HG02798 (cell line): ENCODE data around the gene SEMA3F.

Experiments used
- ATAC-seq: cut with Tn5 transposase; IDR thresholded peaks from one replicate; pipeline ENCODE4 v1.9.1; 2021; ENCODE audit warnings: mild to moderate bottlenecking; ENCODE audit not compliant: unreplicated experiment, poor library complexity

Gene SEMA3F

DNA sequence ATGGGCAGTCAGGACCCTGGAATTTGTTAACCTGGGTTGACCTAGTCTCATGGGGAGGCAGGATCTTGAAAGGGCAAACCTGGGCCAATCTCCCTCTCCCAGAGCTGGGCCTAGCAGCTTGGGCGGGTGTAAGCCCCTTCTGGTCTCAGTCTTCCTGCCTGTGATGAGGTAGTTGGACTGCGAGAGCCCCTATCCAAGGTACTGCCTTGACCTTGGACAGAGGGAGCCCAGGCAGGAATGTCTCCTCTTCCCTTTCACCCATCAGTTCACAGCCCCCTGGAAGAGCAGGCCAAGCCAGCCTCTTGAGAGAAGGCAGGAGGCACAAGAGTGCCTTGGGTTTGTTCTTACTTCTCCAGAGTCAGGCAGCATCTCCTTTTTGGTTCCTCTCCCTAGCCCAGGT is 24.7 kb upstream of the SEMA3F start:
- no peak for ATAC-seq

DNA sequence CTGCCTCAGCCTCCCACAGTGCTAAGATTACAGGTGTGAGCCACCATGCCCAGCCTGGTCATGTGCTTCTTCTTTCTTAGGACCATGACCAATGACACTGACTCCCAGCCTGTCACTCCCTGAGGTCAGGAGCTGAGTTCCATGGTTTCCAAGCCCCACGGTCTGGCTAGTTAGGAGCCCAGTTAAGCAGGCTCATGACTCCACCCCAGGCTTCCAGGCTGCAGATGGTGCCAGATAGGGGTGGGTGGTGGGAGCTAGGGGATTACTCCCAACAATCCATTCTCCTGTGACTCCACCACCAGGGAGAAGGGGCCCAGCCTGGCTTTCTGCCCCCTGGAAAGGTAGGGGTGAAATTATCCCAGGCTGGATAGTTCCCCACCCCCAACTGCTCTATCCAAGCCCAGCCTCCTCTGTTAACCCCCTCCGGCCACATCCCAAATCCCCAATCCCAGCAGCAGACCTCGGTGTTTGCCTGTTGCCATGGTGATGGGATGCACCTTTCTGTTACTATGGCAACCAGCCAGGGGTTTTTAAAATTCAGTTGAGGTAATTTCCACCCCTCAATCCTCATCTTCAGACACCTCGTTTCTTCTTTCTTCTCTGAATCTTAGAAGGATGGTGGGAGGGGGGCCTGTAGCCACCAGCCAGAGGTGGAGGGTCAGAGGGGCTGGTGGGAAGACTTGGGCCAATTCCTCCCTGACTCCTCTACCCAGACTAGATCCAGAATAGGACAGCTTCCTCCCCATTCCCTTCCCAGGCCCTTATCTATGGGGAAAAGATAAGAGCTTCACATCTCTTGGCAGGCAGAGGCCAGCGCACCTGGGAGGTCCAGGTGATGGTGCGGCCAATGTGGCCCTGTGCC is 22.5 kb upstream of the SEMA3F start:
- no peak for ATAC-seq

DNA sequence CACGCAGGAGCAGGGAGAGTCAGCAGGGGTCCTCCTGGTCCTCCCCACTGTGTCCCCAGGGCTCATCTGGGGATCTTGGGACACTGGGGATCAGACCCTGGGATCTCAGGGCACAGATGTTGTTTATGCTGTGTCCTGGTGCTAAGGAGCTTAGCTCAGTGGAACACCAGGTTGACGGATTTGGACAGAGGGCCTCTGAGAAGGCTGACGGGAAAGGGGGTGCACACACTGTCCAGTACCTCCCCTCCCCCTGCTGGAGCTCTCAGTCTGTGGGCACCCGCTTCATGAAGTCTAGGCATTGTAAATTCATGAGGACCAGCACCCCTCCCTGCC is 21.9 kb upstream of the SEMA3F start:
- ATAC-seq: no peak

DNA sequence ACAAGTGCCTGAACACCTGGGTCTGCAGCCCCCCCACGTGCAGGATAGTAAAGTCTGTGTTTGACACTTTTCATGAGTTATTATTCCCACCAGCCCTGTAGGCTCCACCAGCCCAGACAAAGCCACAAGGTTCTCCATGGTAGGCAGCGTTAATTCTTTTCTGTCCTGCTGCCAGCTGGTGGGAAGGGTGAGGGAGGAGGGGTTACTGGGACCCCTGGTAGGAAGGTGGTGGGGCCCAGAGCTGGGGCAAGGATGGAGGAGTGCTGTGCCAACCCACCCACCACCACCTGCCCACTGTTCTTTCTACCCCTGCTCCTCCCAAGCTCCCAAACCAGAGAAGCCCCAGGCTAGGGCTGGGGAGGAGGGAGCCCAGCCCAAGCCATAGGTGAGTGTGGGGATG is 20.8 kb upstream of the SEMA3F start:
- no peak for ATAC-seq

DNA sequence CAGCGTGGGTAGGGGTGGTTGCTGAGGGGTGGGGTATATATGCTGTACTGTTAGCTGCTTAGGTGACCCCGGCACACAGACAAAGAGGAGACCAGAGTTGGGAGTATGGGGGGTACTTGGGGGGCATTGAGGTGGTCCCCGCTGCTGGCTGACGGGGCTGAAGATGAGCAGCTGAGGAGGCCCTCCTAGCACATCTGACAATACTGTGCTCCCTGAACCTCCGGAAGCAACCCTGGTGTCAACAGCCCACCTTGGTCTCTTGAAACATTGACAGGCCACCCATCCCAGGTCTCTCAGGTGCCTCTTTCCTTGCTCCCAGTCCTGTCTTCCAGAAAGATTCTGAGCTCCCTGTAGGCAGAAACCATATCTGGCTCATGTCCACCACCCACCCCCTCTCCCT is 19.2 kb upstream of the SEMA3F start:
- ATAC-seq: no peak

DNA sequence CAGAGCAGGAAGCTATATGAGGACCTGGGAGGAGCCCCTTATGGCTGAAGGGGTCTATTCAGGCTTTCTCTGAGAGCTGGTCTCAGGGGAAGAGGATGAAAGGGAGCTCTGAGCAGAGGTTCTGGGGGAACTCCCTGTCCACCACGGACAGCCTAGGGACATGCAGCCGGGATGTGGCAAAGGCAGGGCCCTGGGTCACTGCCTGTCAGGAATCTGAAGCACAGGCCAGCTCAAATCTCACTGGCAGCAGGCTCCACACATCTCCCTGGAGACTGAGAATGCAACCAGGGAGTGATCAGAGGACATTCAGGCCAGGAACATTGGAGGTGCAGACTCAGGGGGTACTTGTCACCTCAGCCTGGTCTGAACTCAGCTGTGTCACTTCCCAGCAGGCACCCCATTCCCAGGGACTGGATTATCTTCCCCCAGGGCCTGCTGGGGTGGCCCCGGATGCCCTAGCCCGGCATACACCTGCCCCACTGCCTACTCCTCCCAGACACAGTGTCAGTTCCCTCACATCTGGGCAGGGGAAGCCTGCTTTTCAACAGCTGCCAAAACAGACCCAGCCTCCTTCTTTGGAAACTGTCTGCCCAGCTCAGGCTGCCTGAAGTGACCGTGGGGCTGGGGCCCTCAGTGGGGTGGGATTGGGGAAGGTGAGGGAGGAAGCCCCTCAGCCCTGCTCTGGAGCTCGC is 18.3 kb upstream of the SEMA3F start:
- ATAC-seq: no peak

DNA sequence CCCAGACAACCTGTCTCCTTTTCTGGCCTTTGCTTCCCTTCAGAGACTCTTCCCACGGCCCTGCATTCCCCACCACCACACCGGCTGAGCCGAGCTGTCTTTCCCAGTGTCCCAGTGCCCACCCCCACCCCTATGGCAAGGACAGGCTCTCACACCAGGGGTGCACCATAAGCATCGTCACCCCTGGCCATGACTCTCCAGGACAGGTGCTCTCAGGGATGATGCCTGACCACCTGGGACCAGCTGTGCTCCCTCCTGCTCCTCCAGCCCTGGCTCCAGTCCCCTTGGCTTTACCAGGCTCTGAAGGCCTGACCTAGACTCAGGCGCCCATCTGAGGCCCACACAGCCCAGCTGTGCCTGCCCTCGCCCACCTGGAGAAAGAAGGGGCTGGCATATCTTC is 17.6 kb upstream of the SEMA3F start:
- no peak for ATAC-seq

DNA sequence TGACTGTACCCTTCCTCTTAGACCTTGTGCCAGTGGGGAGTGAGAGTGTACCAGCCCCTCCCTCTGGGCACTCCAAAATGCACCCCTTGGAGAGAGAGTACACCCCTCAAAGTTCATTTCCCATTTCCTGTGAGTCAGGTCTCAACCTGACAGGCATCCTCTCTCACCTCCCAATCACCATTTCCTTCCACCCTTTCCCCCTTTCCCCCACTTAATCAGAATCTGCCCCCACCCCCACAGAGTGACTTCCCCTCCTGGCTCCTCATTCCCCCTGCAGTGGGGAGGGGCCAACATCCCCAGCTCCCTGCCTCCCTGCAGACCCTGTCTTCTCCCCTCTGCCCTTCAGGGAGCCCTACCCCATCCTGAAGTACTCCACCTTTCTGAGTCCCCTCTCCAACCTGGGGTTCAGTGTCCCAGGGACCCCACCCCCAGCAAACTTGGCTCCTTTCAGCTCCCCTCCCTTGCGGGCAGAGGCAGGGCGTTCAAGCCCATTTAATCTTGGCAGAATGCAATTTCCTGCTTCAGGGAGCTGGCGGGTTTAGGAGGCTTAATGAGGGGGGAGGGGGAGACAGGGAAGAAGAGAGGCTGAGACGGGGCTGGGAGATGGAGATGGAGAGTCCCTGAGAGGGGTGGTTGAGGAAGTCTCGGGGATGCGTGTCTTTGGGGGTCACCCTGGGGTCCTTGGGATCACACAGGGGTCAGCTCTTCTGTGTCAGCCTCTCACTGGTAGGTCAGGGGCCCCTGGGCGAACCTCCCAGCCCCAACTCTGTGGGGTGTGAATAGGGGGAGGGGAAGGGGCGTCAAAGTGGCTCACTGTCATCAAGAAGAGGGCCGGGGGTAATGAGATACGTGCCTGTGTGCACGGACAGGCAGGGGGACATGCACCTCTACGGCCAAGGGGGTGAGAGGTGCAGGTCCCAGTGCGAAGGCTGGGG is 16.6 kb upstream of the SEMA3F start:
- ATAC-seq: no peak

DNA sequence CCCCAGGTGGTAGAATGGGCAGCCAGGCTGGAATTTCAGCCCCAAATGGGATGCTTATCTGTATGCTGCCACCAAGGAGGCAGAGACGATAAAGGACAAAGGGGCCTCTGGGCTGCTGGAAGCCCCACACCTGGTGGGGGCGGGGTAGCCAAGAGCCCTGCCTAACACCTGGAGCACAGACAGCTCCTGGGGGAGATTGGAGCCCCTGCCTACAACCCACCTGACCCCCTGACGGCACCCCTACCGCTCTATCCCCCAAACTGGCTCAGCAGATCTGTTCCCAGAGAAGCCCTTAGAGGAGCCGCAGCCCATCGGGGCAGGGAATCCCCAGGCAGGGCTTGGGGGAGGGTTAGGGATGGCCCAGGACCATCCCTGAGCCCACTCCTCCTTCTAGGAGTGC is 15.8 kb upstream of the SEMA3F start:
- no peak for ATAC-seq

DNA sequence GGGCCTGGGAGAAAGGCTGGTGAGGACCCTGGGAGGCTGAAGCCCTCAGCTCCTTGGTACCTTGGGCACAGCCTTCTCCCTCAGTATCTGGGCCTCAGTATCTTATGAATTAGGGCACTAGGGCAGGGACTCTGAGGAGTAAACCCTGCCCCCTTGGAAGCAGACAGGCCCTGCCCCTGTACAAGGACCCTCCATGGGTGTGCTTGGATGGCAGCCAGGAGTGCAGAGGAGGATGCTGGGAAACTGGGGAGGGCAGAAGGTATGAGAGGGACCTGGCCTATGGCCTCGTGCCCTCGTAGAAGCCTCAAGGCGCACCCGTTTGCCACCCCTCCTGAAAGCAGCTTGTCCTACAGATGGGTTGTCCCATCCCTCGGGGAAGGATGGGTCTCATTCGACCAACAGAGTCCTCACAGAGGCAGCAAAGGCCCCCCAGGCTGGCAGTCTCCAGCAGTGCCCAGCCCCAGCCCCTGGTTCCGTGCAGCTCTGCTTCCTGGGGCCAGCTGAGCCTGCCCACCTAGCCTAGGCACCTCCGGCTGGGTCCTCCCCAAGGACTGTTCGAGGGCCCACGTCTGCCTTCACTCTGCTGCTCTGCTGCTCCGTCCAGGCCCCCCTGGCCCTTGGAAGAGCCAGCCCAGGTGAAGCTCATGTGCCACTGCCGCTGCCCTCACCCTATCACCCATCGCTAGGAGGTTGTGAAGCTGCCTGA is 15.3 kb upstream of the SEMA3F start:
- ATAC-seq: no peak

DNA sequence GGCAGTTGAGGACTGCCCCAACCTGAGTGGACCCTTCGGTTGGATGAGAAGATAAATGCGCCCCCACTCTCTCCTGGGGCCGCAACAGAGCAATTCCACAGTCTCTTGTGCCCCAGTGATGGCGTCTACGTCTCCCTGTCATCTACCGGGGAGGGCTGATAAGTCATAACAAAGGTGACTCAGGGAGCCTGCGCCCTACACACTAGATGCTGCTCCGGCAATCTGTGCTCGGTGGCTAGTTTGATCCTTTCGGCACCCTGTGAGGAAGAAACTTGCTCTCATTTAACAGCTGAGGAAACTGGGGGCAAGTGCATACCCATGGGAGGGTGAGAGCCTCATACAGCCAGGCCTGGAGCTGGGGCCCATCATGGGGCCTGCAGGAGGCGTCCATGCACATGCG is 14.1 kb upstream of the SEMA3F start:
- no peak for ATAC-seq

DNA sequence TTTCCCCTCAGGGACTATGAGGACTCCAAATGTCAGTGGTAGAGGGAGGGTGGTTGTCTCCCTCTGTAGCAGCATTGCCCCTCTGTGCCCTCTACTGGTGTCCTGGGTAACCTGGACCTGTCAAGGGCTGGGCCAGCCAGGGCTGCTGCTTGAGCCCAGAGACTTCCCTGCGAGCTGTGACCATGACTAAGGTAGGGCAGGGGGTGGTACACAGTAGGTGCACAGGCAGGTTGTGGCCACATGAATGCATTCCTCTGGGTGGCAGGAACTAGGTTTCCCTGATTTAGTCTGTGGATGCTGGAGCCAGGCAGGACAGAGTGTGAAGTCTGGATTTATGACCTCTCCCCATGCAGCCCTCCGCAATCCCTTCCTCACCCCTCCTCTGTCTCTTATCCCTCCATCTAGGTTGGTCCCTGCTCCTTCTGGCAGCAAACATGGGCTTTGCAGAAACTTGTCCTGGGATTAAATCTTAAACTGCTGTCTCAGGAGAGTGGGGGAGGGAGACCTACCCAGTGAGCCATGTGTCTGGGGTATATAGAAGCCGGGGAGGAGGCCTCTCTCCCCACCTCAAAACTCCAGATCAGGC is 8.7 kb upstream of the SEMA3F start:
- no peak for ATAC-seq

DNA sequence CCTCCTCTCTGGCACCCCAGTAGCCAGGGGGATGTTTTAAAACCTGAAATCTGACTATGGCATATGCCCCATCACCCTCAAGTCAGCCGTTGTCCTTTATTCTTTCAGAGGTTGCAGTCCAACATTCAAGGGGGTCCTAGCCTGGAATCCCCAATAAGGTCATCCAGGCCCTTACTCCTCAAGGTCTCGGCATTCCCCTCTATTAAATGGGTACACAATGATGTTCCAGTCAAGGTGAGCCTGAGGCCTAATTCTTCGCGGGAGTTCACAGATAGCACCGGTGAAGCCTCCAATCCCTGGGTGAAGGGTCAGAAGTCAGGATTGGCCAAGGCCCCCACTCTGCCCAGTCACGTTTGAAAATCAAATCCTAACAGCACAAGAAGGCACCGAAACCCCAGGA is 8.1 kb upstream of the SEMA3F start:
- ATAC-seq: no peak

DNA sequence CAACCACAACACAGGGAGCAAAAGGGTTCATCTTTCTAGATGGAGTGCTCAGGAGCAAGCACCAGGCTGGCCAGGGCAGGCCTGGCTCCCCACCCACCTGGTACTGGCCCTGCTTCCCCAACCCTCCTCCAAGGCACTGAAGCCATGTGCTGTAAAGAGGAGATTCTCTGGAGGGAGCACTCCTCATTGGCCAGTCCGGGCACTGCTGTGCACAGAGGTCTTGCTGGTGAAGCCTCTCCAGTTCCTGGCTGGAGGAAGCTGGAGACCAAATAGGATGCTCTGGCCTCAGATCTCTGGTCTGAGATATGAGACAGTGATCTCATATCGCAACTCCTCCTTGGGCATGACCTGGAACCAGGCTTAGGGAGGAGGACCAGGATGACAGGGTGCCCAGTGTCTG is 7.7 kb upstream of the SEMA3F start:
- no peak for ATAC-seq

DNA sequence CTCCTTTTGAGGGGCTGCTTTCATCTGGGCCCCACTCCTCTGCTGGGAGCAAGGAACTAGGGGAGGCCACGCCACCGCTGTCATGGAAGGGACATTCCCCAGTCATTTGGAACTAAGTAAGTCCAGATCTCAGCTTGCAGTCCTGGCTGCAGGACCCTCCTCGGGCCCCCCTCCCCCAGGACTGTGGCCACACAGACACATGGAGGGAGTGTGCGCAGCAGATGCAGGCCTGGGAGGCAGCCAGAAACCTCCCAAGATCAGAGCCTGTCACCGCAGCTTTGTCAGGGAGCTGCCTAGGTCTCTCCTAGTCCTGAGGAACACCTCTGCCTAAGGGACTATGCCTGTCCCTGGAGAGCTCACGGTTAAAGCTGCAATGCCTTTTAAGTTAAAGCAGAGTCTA is 7.3 kb upstream of the SEMA3F start:
- no peak for ATAC-seq

DNA sequence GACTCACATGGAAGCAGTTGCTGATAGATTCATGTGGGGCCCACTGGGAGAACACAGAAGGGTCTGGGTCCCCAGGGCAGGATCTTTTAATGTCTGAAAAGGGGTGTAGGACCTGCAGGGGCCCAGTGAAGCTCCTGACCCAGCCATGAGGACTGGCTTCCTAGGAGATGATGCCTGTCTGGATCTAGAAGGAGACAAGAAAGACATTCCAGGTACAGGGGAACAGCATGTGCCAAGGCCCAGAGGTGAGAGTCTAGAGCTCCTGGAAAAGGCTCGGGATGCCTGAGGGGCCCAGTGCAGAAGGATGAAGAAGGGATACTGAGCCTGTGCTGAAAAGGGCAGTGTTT is 4.7 kb upstream of the SEMA3F start:
- no peak for ATAC-seq

DNA sequence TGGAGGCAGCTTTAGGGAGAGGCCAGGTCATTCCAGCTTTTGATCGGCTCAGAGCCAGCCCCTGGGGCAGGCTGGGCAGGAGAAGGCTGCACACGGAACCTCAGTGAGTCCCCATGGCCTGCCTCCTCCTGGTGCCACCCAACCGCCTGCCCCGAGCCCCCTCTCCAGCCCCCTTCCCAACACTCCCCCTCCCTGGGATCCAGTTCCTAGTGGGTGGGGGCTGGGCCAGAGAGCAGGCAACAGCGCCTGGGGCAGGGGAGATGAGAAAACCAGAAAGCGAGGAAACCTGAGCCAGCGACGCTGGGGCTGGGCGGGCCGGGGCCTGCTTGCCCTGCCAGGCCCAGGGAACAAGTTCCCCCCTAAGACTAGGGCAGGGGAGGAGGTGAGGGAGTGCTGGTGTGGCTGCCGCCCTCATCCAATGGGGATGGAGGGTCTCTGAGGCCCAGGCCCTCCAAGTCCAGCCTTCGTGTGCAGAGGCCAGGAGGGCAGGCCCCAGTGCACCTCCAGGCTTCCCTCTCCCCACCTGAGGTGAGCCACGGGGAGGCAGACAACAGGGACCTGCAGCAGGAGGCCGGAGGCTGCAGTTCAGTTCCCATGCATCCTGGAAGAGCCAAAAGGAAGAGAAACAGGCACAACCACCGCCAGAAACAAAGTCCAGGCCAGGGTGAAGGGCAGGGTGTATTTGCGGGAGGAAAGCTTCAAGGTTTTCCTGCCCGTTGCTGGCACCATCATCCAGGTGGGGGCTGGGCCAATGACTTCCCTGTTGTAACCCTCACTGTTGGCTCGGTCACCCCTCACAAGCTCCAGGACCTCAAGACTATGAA is 4.0 kb upstream of the SEMA3F start:
- ATAC-seq: no peak

DNA sequence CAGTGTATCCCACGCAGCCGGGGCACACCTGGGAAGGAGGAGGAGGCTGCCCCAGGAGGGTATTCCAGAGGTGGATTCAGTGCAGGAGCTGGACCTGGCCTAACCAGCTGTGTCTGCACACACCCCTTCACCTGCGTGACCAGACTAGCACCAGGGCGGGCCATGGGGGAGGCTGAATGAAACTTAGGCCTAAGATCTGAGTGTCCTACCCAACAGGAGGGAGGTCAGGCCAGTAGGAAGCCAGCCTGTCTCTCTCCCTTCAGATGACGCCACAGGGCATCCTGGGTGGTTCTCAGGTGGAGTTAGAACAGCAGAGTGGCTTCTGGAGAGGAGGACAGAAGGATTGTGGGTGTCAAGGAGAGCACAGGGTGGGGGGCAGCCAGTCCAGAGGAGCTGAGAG is 3.4 kb upstream of the SEMA3F start:
- ATAC-seq: no peak

DNA sequence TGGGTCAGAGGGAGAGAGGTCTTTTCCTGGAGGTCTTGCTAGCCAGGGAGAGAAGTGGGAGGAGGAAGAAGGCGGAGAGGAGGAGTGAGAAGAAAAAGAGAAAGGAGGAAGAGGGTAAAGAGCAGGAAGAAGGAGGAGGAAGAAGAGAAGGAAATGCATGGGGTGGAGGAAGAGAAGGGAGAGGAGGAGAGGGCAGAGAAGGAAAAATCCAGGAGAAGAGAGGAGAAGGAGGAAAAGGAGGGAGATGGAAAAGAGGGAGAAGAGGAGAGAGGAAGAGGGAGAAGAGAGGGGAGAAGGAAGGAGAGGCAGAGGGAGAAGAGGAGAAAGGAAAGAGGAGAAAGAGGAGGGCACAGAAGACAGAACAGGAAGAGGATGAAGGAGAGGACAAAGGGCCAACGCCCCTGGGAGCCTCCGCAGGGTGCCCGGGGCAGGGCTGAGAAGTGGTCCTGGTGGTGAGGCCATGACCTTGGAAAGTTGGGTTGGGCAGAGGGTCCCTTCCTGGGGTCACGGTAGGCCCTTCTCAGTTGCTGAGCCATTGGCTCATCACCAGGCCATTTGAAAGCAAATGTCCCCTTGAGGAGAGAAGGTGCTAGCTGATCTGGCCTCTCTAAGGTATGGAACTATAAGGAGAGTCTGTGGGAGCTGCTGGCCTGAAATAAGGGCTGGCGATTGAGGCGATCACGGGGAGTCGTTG is 1.2 kb upstream of the SEMA3F start:
- no peak for ATAC-seq
